Esophagus muscularis mucosa (tissue), 4 donors: ENCODE results near the gene SLC22A3. TPM values are rescaled to one million over a fixed set of nuclear protein-coding genes. Genes with fewer than 3 reads are reported as not detected.

Source experiments
- DNase-seq: peaks from one replicate; pipeline ENCODE4 v3.0.0-alpha.2; 2017; ENCODE audit errors: extremely low spot score
- H3K27ac ChIP-seq, 4 donors: fragments of 200-600 bp; sonication (generic); replicated peaks in 1 of 4; 1 replicate in 3 of 4; 2 replicates in 1 of 4; pipeline ENCODE4 v1.5.1; 2016 to 2019; ENCODE audit warnings: mild to moderate bottlenecking in 1 of 4
- H3K27me3 ChIP-seq, 4 donors: fragments of 200-600 bp; sonication (generic); one replicate each; pipeline versions ENCODE4 v1.5.1 to v1.6.0; 2016 to 2019
- H3K36me3 ChIP-seq, 4 donors: fragments of 200-600 bp; sonication (generic); one replicate each; pipeline ENCODE4 v1.5.1; 2016 to 2019
- H3K4me1 ChIP-seq, 4 donors: fragments of 200-600 bp; sonication (generic); one replicate each; pipeline ENCODE4 v1.5.1; 2016 to 2019
- H3K4me3 ChIP-seq, 4 donors: fragments of 200-600 bp; sonication (generic); 1 replicate in 2 of 4; 2 replicates in 2 of 4; pipeline ENCODE4 v1.5.1; 2016 to 2019; ENCODE audit warnings: mild to moderate bottlenecking in 4 of 4, moderate library complexity in 1 of 4
- H3K9me3 ChIP-seq, 4 donors: fragments of 200-600 bp; sonication (generic); 1 replicate in 3 of 4; 2 replicates in 1 of 4; pipeline ENCODE4 v1.5.1; 2016 to 2019
- CTCF ChIP-seq, 3 experiments: fragments of 200-600 bp in 2 of 3; fragments of 450-650 bp in 1 of 3; sonication (generic) in 2 of 3; IDR thresholded peaks; one replicate each; pipeline ENCODE4 v1.5.1; 2017 to 2019; ENCODE audit warnings: antibody characterized with exemption in 3 of 3, mild to moderate bottlenecking in 2 of 3, moderate library complexity in 1 of 3
- EP300 ChIP-seq: sonication (generic); formaldehyde crosslinking; IDR thresholded peaks from one replicate; pipeline ENCODE4 v1.6.1; 2017; ENCODE audit warnings: antibody characterized with exemption
- POLR2A ChIP-seq: fragments of 450-650 bp; IDR thresholded peaks from one replicate; pipeline ENCODE4 v1.6.1; 2017; ENCODE audit warnings: antibody characterized with exemption, moderate library complexity, mild to moderate bottlenecking, low read depth
- POLR2AphosphoS5 ChIP-seq, 2 donors: sonication (generic); formaldehyde crosslinking; IDR thresholded peaks; one replicate each; pipeline ENCODE4 v1.6.1; 2017; ENCODE audit warnings: antibody characterized with exemption in 2 of 2
- WGBS: methylation state at CpG from one replicate; pipeline ENCODE4 v1.1.5; 2018; 5-methylcytosine and 5-hydroxymethylcytosine counted together
- intact Hi-C: fragments of 100-400 bp; cut with DNase I; formaldehyde crosslinking; loops from one replicate; pipeline ENCODE4 v1.15.1; 2023
- total RNA-seq, 4 donors: library from RNA; depleted of rRNA; stranded (reverse); fragments of >200 nt; gene quantifications; one replicate each; pipeline versions ENCODE4 v1.1.0 to v1.2.1, GENCODE V29; 2016

SLC22A3 gene
- total RNA-seq, 4 donors from 2014 or later, result 16.8 to 20.4 (median 18.9) TPM

- Histone ChIP-seq H3K4me3 (no peak overlapping the region), H3K4me1 (no peaks in the 10 kb centered on the region), H3K9me3 (no peaks in the 10 kb centered on the region), H3K27ac (no peak overlapping the region), H3K27me3 (no peaks in the 10 kb centered on the region), H3K36me3 (no peaks in the 10 kb centered on the region)
- 76% methylated on average over 3 of the region's 3 CpGs for WGBS
- DNase-seq, result peak; percentile 31
- TF ChIP-seq POLR2A, result no peak
- no peak for TF ChIP-seq CTCF (IDR thresholded peaks at IDR 0.05)
- no peak for TF ChIP-seq EP300
- TF ChIP-seq POLR2AphosphoS5 (IDR thresholded peaks at IDR 0.05), result no peak
- intact Hi-C loops, result no loop called here
These were observed 15.1 kb upstream of the SLC22A3 start for GRCh38 chr6:160333101-160333500.

GRCh38 chr6:160333841-160334240, 14.3 kb upstream of the SLC22A3 start:
- H3K9me3 ChIP-seq, result no peaks in the 10 kb centered on the region
- TF ChIP-seq CTCF (IDR thresholded peaks at IDR 0.05) (no peak), EP300 (no peak)
- no peaks in the 10 kb centered on the region for H3K27me3 ChIP-seq
- no peak overlapping the region for H3K27ac ChIP-seq
- peak; percentile 84 for DNase-seq
- H3K36me3 ChIP-seq, result no peaks in the 10 kb centered on the region
- intact Hi-C loops, result no loop called here
- 91% methylated on average over 2 of the region's 2 CpGs for WGBS
- no peaks in the 10 kb centered on the region for H3K4me1 ChIP-seq
- H3K4me3 ChIP-seq, result no peak overlapping the region

GRCh38 chr6:160336200-160336599, 12.0 kb upstream of the SLC22A3 start:
- intact Hi-C loops, result no loop called here
- TF ChIP-seq CTCF (IDR thresholded peaks at IDR 0.05) (no peak), EP300 (no peak), POLR2A (no peak), POLR2AphosphoS5 (IDR thresholded peaks at IDR 0.05) (no peak)
- WGBS, result 88% methylated on average over 5 of the region's 5 CpGs

GRCh38 chr6:160337301-160337700, 10.9 kb upstream of the SLC22A3 start:
- H3K4me1 ChIP-seq, result no peaks in the 10 kb centered on the region

More at GRCh38 chr6:160336200-160336599, 12.0 kb upstream of the SLC22A3 start:
- H3K9me3 ChIP-seq, result no peaks in the 10 kb centered on the region
- no peaks in the 10 kb centered on the region for H3K4me1 ChIP-seq
- no peaks in the 10 kb centered on the region for H3K36me3 ChIP-seq
- peak; percentile 31 for DNase-seq
- H3K27me3 ChIP-seq, result no peaks in the 10 kb centered on the region
- no peak overlapping the region for H3K27ac ChIP-seq
- no peak overlapping the region for H3K4me3 ChIP-seq

More at GRCh38 chr6:160337301-160337700, 10.9 kb upstream of the SLC22A3 start:
- H3K27ac ChIP-seq, result no peak overlapping the region
- H3K27me3 ChIP-seq, result no peaks in the 10 kb centered on the region
- H3K36me3 ChIP-seq, result no peaks in the 10 kb centered on the region
- DNase-seq, result peak; percentile 39
- WGBS, result 88% methylated on average over 2 of the region's 2 CpGs
- H3K4me3 ChIP-seq, result no peak overlapping the region
- TF ChIP-seq CTCF (IDR thresholded peaks at IDR 0.05) (no peak), EP300 (no peak), POLR2A (no peak), POLR2AphosphoS5 (IDR thresholded peaks at IDR 0.05) (no peak)
- intact Hi-C loops, result no loop called here
- no peaks in the 10 kb centered on the region for H3K9me3 ChIP-seq
